EL (cell line): ENCODE results near the gene SLC6A11.
A peak's percentile ranks its signal among the peaks of the same experiment; 100 is the strongest.

ENCODE experiments used
- DNase-seq: peaks from one replicate; pipeline ENCODE4 v3.0.0-alpha.2; 2016

SLC6A11 gene

GRCh38 chr3:10792208-10792607 is 23.8 kb upstream of the SLC6A11 start:
- no peak for DNase-seq

GRCh38 chr3:10798600-10799367 is 17.2 kb upstream of the SLC6A11 start:
- DNase-seq: no peak

GRCh38 chr3:10804183-10804648 is 11.8 kb upstream of the SLC6A11 start:
- peak; percentile 2 for DNase-seq

- DNase-seq: no peak
Observed at GRCh38 chr3:10806006-10806405, 10.0 kb upstream of the SLC6A11 start.

- no peak for DNase-seq
Observed at GRCh38 chr3:10808130-10808735, 7.8 kb upstream of the SLC6A11 start.

- DNase-seq: no peak
Observed at GRCh38 chr3:10808974-10809373, 7.1 kb upstream of the SLC6A11 start.

- DNase-seq: no peak
Observed at GRCh38 chr3:10810376-10810775, 5.7 kb upstream of the SLC6A11 start.

- no peak for DNase-seq
Observed at GRCh38 chr3:10813425-10813824, 2.6 kb upstream of the SLC6A11 start.

GRCh38 chr3:10814623-10815022 is 1.4 kb upstream of the SLC6A11 start:
- no peak for DNase-seq

- DNase-seq: no peak
Observed at GRCh38 chr3:10815487-10815886, 541 bp upstream of the SLC6A11 start.

GRCh38 chr3:10816863-10817253 is 830 bp downstream of the SLC6A11 start:
- DNase-seq: no peak

GRCh38 chr3:10817506-10817905 is 1.5 kb downstream of the SLC6A11 start:
- DNase-seq: no peak

GRCh38 chr3:10822055-10822454 is 6.0 kb downstream of the SLC6A11 start:
- DNase-seq: no peak

GRCh38 chr3:10822708-10823515 is 6.9 kb downstream of the SLC6A11 start:
- DNase-seq: no peak

- no peak for DNase-seq
Observed at GRCh38 chr3:10823516-10823818, 7.4 kb downstream of the SLC6A11 start.

- DNase-seq: no peak
Observed at GRCh38 chr3:10824468-10824867, 8.4 kb downstream of the SLC6A11 start.

GRCh38 chr3:10833855-10834414 is 17.9 kb downstream of the SLC6A11 start:
- DNase-seq: no peak

- no peak for DNase-seq
Observed at GRCh38 chr3:10834951-10835350, 18.9 kb downstream of the SLC6A11 start.

- DNase-seq: no peak
Observed at GRCh38 chr3:10835406-10835805, 19.4 kb downstream of the SLC6A11 start.

GRCh38 chr3:10836676-10837075 is 20.6 kb downstream of the SLC6A11 start:
- DNase-seq: no peak

GRCh38 chr3:10837849-10838248 is 21.8 kb downstream of the SLC6A11 start:
- DNase-seq: no peak

- no peak for DNase-seq
Observed at GRCh38 chr3:10839167-10839566, 23.1 kb downstream of the SLC6A11 start.

GRCh38 chr3:10841100-10841499 is 25.1 kb downstream of the SLC6A11 start:
- DNase-seq: no peak

GRCh38 chr3:10843378-10843777 is 27.4 kb downstream of the SLC6A11 start:
- no peak for DNase-seq
